A673 (cell line): ENCODE results near the gene CYTH2. TPM values are rescaled to one million over a fixed set of nuclear protein-coding genes. Genes with fewer than 3 reads are reported as not detected.

ENCODE experiments used
- BruUV-seq: library from RNA; stranded (reverse); fragments of 400-500 nt; replicated peaks from 2 replicates; lab custom pipeline; 2021; lab: Mats Ljungman, UMichigan
- CTCF ChIA-PET: fragments of 300-600 bp; sonication (Branson Sonifier 250); formaldehyde crosslinking; loops from one replicate; lab custom pipeline; 2022; ENCODE audit warnings: antibody characterized with exemption; lab: Charles Lee
- POLR2A ChIA-PET: fragments of 300-600 bp; sonication (Branson Sonifier 250); formaldehyde crosslinking; loops from one replicate; lab custom pipeline; 2022; ENCODE audit warnings: antibody characterized with exemption; ENCODE audit not compliant: low non-redundant PET; lab: Charles Lee
- DNase-seq: peaks from one replicate; pipeline ENCODE4 v3.0.0-alpha.2; 2015; ENCODE audit warnings: low spot score
- H3K27ac ChIP-seq: fragments of 200-600 bp; sonication (generic); 2 replicates; pipeline ENCODE4 v1.5.1; 2016; ENCODE audit warnings: mixed run types, low read depth, mild to moderate bottlenecking, mixed read lengths, antibody characterized with exemption, low read length; ENCODE audit not compliant: poor library complexity, severe bottlenecking
- H3K27me3 ChIP-seq: fragments of 200-600 bp; sonication (generic); replicated peaks from 2 replicates; pipeline ENCODE4 v1.6.1; 2017; ENCODE audit warnings: mixed run types, low read depth, mild to moderate bottlenecking, mixed read lengths, antibody characterized with exemption, low read length; ENCODE audit not compliant: insufficient read depth, poor library complexity
- H3K36me3 ChIP-seq: fragments of 200-600 bp; sonication (generic); 2 replicates; pipeline ENCODE4 v1.6.1; 2016; ENCODE audit warnings: mixed run types, mild to moderate bottlenecking, mixed read lengths, antibody characterized with exemption, low read length; ENCODE audit not compliant: insufficient read depth, poor library complexity, severe bottlenecking
- H3K4me1 ChIP-seq: fragments of 200-600 bp; sonication (generic); 2 replicates; pipeline ENCODE4 v1.6.1; 2017; ENCODE audit warnings: mixed run types, mild to moderate bottlenecking, mixed read lengths, antibody characterized with exemption, low read length; ENCODE audit not compliant: insufficient read depth, poor library complexity, severe bottlenecking
- H3K4me3 ChIP-seq: fragments of 200-600 bp; sonication (generic); 2 replicates; pipeline ENCODE4 v1.5.1; 2016; ENCODE audit warnings: low read depth, mixed run types, mild to moderate bottlenecking, mixed read lengths, low read length; ENCODE audit not compliant: poor library complexity, severe bottlenecking
- H3K9me3 ChIP-seq: fragments of 200-600 bp; sonication (generic); 2 replicates; pipeline ENCODE4 v1.6.1; 2016; ENCODE audit warnings: mixed run types, low read depth, mild to moderate bottlenecking, mixed read lengths, antibody characterized with exemption, low read length; ENCODE audit not compliant: poor library complexity, severe bottlenecking
- CTCF ChIP-seq: fragments of 300-800, 200-600 bp; sonication (generic); conservative IDR thresholded peaks from 2 replicates; pipeline ENCODE4 v1.5.1; 2017; ENCODE audit warnings: low read depth, mild to moderate bottlenecking, antibody characterized with exemption, low read length, moderate library complexity, mixed read lengths
- EZH2 ChIP-seq: fragments of 200-600 bp; sonication (generic); IDR thresholded peaks from 2 replicates; pipeline ENCODE4 v1.6.1; 2017; ENCODE audit warnings: borderline replicate concordance, low read depth, mild to moderate bottlenecking, mixed read lengths, antibody characterized with exemption, low read length; ENCODE audit not compliant: poor library complexity, severe bottlenecking
- intact Hi-C: fragments of 100-400 bp; cut with micrococcal nuclease; formaldehyde crosslinking; loops from one replicate; pipeline ENCODE4 v1.10.0; 2022; ENCODE audit not compliant: unreplicated experiment
- total RNA-seq: library from RNA; stranded (reverse); gene quantifications from 2 replicates; pipeline ENCODE4 v1.2.3, GENCODE V29; 2021

Gene CYTH2
- total RNA-seq, 1 experiment from 2014 or later = 125 TPM

- Histone ChIP-seq H3K4me1 (no peaks in the 10 kb centered on the region), H3K27me3 (no peaks in the 10 kb centered on the region), H3K27ac (no peak overlapping the region), H3K4me3 (no peak overlapping the region), H3K9me3 (no peaks in the 10 kb centered on the region), H3K36me3 (peaks cover 81% of the 10 kb centered on the region)
- DNase-seq = no peak
- ChIA-PET POLR2A (no interaction called here), CTCF (interaction anchor here (0.6 kb wide), 1 partner anchor 32 kb away, joined by 3 read pairs; no protein-coding TSS in a partner anchor)
- TF ChIP-seq EZH2 = no peak
- no peak for TF ChIP-seq CTCF
- BruUV-seq = no TSS peak
- intact Hi-C loops = no loop called here
Measured at GRCh38 chr19:48451624-48452023, 17.5 kb upstream of the CYTH2 start.

GRCh38 chr19:48452289-48453190 lies 16.6 kb upstream of the CYTH2 start:
- Histone ChIP-seq H3K36me3 (peaks cover 72% of the 10 kb centered on the region), H3K4me3 (no peak overlapping the region)
- TF ChIP-seq CTCF (no peak), EZH2 (no peak)

GRCh38 chr19:48454150-48454730 lies 14.9 kb upstream of the CYTH2 start:
- Histone ChIP-seq H3K9me3 (no peaks in the 10 kb centered on the region), H3K27ac (no peak overlapping the region), H3K4me3 (no peak overlapping the region), H3K4me1 (no peaks in the 10 kb centered on the region), H3K27me3 (no peaks in the 10 kb centered on the region), H3K36me3 (peaks cover 62% of the 10 kb centered on the region)
- POLR2A ChIA-PET = interaction anchor here (0.6 kb wide), 1 partner anchor 74 kb away, joined by 16 read pairs; no protein-coding TSS in a partner anchor
- TF ChIP-seq CTCF (no peak), EZH2 (no peak)
- intact Hi-C loops = no loop called here
- no TSS peak for BruUV-seq
- DNase-seq = no peak
- CTCF ChIA-PET = no interaction called here

More at GRCh38 chr19:48452289-48453190, 16.6 kb upstream of the CYTH2 start:
- Histone ChIP-seq H3K4me1 (no peaks in the 10 kb centered on the region), H3K9me3 (no peaks in the 10 kb centered on the region), H3K27ac (no peak overlapping the region), H3K27me3 (no peaks in the 10 kb centered on the region)
- ChIA-PET CTCF (no interaction called here), POLR2A (no interaction called here)
- DNase-seq = no peak
- intact Hi-C loops = no loop called here
- no TSS peak for BruUV-seq
